GM12878 (cell line): ENCODE measurements around the gene MEF2D. TPM values are rescaled to one million over a fixed set of nuclear protein-coding genes. Genes with fewer than 3 reads are reported as not detected.

Experiments used
- ASH2L ChIP-seq: fragments of 300-600, 200-600 bp; sonication (generic); IDR thresholded peaks from 2 replicates; pipeline ENCODE4 v1.6.1; 2017; ENCODE audit warnings: low read depth, mild to moderate bottlenecking, borderline replicate concordance
- CHD1 ChIP-seq: IDR thresholded peaks from 2 replicates; pipeline ENCODE4 v1.6.1; 2012; ENCODE audit warnings: low read depth, low read length, improper control_type of control experiment
- FOXM1 ChIP-seq: IDR thresholded peaks from 2 replicates; pipeline ENCODE4 v1.6.1; 2012; ENCODE audit warnings: low read depth, mild to moderate bottlenecking, inconsistent platforms, low read length, moderate library complexity
- GATAD2B ChIP-seq: fragments of 450-650 bp; conservative IDR thresholded peaks from 2 replicates; pipeline ENCODE4 v1.6.1; 2017; ENCODE audit warnings: low read depth, mild to moderate bottlenecking, moderate library complexity
- HDAC2 ChIP-seq: fragments of 200-600 bp; sonication (generic); IDR thresholded peaks from 2 replicates; pipeline ENCODE4 v1.6.1; 2017
- IRF4 ChIP-seq: IDR thresholded peaks from 2 replicates; pipeline ENCODE4 v1.6.1; 2011; ENCODE audit warnings: low read depth, low read length
- MTA2 ChIP-seq: fragments of 450-650 bp; IDR thresholded peaks from 2 replicates; pipeline ENCODE4 v1.6.1; 2016; ENCODE audit warnings: low read depth, mild to moderate bottlenecking, moderate library complexity
- MXI1 ChIP-seq: fragments of 150-350 bp; IDR thresholded peaks from 2 replicates; pipeline ENCODE4 v1.6.1; 2011; ENCODE audit warnings: low read depth, mild to moderate bottlenecking, inconsistent platforms, low read length, improper control_type of control experiment
- NFYB ChIP-seq: IDR thresholded peaks from 2 replicates; pipeline ENCODE4 v1.6.1; 2011; ENCODE audit warnings: low read depth, mild to moderate bottlenecking, low read length, improper control_type of control experiment, moderate library complexity; ENCODE audit not compliant: insufficient read depth
- PAX5 ChIP-seq: IDR thresholded peaks from 2 replicates; pipeline ENCODE4 v1.6.1; 2011; ENCODE audit warnings: low read depth, low read length, borderline replicate concordance
- PML ChIP-seq: IDR thresholded peaks from 2 replicates; pipeline ENCODE4 v1.6.1; 2012; ENCODE audit warnings: low read length, inconsistent platforms
- POLR2A ChIP-seq: IDR thresholded peaks from 2 replicates; pipeline ENCODE4 v1.6.1; 2011; ENCODE audit warnings: low read depth, mild to moderate bottlenecking, low read length
- RAD21 ChIP-seq: IDR thresholded peaks from 2 replicates; pipeline ENCODE4 v1.6.1; 2011; ENCODE audit warnings: mild to moderate bottlenecking, low read depth, low read length, moderate library complexity; ENCODE audit not compliant: insufficient read depth
- RFX5 ChIP-seq: IDR thresholded peaks from 2 replicates; pipeline ENCODE4 v1.6.1; 2011; ENCODE audit warnings: low read depth, low read length, improper control_type of control experiment
- ZZZ3 ChIP-seq: IDR thresholded peaks from 2 replicates; pipeline ENCODE4 v1.6.1; 2011; ENCODE audit warnings: low read depth; ENCODE audit not compliant: control insufficient read depth, insufficient read length
- polyA plus RNA-seq, 11 experiments: library from polyadenylated mRNA; depleted of rRNA in 4 of 11; unstranded in 6 of 11; stranded (reverse) in 5 of 11; fragments of >200 nt; fragmentation: Nextera tagmentation in 4 of 11; fragmentation: Illumina TruSeq in 1 of 11; extraction: Ambion mirVana in 4 of 11; extraction: Trizol in 1 of 11; gene quantifications; 1 replicate in 1 of 11; 2 replicates in 10 of 11; pipeline versions ENCODE4 v1.2.1 to v1.2.3, GENCODE V29; 2011 to 2016; ENCODE audit warnings: inconsistent platforms in 2 of 11, missing spikeins in 2 of 11, low read depth in 1 of 11
- total RNA-seq, 4 experiments: library from RNA; depleted of rRNA in 3 of 4; stranded (reverse); fragments of >200 nt in 3 of 4; fragmentation: Illumina TruSeq in 1 of 4; extraction: Trizol in 1 of 4; gene quantifications; 2 replicates each; pipeline versions ENCODE4 v1.2.1 to v1.2.3, GENCODE V29; 2013 to 2021
- TF ChIP-seq, protein P1 (sequence below): fragments of 450-650 bp; IDR thresholded peaks from 2 replicates; pipeline ENCODE4 v1.6.1; 2017; ENCODE audit warnings: borderline replicate concordance
- TF ChIP-seq, protein P2 (sequence below): IDR thresholded peaks from 2 replicates; pipeline ENCODE4 v1.6.1; 2012; ENCODE audit warnings: low read depth, low read length, improper control_type of control experiment
- TF ChIP-seq, protein P3 (sequence below): IDR thresholded peaks from 2 replicates; pipeline ENCODE4 v1.6.1; 2011; ENCODE audit warnings: low read depth, low read length, improper control_type of control experiment, borderline replicate concordance
- TF ChIP-seq, protein P4 (sequence below): fragments of 450-650 bp; IDR thresholded peaks from 2 replicates; pipeline ENCODE4 v1.6.1; 2017; ENCODE audit warnings: mild to moderate bottlenecking, moderate library complexity
- TF ChIP-seq, protein P5 (sequence below): fragments of 450-650 bp; IDR thresholded peaks from 2 replicates; pipeline ENCODE4 v1.6.1; 2016; ENCODE audit warnings: mild to moderate bottlenecking
- TF ChIP-seq, protein P6 (sequence below): IDR thresholded peaks from 2 replicates; pipeline ENCODE4 v1.6.1; 2011; ENCODE audit warnings: low read depth, mild to moderate bottlenecking, low read length, moderate library complexity, borderline replicate concordance; ENCODE audit errors: extremely low read depth

MEF2D gene
- total and polyA plus RNA-seq, 10 of the 15 experiments (the other 5 are each of a cell fraction or from before 2014, with no cell fraction given) = 0.61 to 53.0 (median 15.2) TPM

DNA sequence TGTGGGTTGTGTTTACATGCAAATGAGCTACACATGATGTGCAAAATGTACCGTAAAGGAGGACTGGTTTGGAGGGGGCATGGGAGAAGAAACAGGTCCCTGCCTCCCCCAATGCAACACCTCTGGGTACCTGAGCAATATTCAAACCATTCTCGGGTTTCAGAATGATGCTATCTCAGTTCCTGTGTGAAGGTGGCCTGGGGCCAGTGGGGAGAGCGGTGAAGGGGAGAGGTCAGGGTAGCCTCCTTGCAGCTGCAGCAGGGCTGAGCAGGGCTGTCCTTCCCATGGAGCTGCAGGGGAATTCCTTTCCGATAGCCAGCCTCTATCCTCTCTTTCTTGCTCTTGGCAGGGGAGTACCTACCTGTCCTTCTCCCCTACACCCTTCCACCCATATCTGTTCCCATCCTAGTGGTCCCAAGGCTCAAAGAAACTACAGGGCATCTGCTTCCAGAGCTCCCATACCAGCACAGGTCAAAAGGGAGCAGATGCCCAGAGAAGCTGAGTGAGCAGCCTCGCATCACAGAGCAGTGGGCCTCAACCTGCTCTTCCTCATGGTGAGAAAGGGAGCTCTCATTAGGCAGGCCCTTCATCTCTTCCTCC is 11.9 kb downstream of the MEF2D start (continued):
- TF ChIP-seq, protein P1, sequence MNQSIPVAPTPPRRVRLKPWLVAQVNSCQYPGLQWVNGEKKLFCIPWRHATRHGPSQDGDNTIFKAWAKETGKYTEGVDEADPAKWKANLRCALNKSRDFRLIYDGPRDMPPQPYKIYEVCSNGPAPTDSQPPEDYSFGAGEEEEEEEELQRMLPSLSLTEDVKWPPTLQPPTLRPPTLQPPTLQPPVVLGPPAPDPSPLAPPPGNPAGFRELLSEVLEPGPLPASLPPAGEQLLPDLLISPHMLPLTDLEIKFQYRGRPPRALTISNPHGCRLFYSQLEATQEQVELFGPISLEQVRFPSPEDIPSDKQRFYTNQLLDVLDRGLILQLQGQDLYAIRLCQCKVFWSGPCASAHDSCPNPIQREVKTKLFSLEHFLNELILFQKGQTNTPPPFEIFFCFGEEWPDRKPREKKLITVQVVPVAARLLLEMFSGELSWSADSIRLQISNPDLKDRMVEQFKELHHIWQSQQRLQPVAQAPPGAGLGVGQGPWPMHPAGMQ = no peak
- TF ChIP-seq CHD1 (no peak), PML (no peak), GATAD2B (peak; percentile 56; the same call in 1 of the 2 replicates), ZZZ3 (no peak), MTA2 (peak; percentile 85), RAD21 (no peak), RFX5 (no peak), ASH2L (no peak), POLR2A (no peak; the same call in 1 of the 2 replicates), NFYB (no peak), FOXM1 (no peak), PAX5 (peak; percentile 80; the same call in 1 of the 2 replicates), IRF4 (peak; percentile 86), MXI1 (0 out of 2 replicates have a peak, but pooled peaks have one; percentile 32), HDAC2 (no peak)
- TF ChIP-seq, protein P2, sequence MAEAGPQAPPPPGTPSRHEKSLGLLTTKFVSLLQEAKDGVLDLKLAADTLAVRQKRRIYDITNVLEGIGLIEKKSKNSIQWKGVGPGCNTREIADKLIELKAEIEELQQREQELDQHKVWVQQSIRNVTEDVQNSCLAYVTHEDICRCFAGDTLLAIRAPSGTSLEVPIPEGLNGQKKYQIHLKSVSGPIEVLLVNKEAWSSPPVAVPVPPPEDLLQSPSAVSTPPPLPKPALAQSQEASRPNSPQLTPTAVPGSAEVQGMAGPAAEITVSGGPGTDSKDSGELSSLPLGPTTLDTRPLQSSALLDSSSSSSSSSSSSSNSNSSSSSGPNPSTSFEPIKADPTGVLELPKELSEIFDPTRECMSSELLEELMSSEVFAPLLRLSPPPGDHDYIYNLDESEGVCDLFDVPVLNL = no peak
- TF ChIP-seq, protein P3, sequence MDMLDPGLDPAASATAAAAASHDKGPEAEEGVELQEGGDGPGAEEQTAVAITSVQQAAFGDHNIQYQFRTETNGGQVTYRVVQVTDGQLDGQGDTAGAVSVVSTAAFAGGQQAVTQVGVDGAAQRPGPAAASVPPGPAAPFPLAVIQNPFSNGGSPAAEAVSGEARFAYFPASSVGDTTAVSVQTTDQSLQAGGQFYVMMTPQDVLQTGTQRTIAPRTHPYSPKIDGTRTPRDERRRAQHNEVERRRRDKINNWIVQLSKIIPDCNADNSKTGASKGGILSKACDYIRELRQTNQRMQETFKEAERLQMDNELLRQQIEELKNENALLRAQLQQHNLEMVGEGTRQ = no peak
- TF ChIP-seq, protein P4, sequence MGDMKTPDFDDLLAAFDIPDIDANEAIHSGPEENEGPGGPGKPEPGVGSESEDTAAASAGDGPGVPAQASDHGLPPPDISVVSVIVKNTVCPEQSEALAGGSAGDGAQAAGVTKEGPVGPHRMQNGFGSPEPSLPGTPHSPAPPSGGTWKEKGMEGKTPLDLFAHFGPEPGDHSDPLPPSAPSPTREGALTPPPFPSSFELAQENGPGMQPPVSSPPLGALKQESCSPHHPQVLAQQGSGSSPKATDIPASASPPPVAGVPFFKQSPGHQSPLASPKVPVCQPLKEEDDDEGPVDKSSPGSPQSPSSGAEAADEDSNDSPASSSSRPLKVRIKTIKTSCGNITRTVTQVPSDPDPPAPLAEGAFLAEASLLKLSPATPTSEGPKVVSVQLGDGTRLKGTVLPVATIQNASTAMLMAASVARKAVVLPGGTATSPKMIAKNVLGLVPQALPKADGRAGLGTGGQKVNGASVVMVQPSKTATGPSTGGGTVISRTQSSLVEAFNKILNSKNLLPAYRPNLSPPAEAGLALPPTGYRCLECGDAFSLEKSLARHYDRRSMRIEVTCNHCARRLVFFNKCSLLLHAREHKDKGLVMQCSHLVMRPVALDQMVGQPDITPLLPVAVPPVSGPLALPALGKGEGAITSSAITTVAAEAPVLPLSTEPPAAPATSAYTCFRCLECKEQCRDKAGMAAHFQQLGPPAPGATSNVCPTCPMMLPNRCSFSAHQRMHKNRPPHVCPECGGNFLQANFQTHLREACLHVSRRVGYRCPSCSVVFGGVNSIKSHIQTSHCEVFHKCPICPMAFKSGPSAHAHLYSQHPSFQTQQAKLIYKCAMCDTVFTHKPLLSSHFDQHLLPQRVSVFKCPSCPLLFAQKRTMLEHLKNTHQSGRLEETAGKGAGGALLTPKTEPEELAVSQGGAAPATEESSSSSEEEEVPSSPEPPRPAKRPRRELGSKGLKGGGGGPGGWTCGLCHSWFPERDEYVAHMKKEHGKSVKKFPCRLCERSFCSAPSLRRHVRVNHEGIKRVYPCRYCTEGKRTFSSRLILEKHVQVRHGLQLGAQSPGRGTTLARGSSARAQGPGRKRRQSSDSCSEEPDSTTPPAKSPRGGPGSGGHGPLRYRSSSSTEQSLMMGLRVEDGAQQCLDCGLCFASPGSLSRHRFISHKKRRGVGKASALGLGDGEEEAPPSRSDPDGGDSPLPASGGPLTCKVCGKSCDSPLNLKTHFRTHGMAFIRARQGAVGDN = no peak
- TF ChIP-seq, protein P5, sequence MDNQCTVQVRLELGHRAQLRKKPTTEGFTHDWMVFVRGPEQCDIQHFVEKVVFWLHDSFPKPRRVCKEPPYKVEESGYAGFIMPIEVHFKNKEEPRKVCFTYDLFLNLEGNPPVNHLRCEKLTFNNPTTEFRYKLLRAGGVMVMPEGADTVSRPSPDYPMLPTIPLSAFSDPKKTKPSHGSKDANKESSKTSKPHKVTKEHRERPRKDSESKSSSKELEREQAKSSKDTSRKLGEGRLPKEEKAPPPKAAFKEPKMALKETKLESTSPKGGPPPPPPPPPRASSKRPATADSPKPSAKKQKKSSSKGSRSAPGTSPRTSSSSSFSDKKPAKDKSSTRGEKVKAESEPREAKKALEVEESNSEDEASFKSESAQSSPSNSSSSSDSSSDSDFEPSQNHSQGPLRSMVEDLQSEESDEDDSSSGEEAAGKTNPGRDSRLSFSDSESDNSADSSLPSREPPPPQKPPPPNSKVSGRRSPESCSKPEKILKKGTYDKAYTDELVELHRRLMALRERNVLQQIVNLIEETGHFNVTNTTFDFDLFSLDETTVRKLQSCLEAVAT = peak; percentile 13; the same call in 1 of the 2 replicates
- TF ChIP-seq, protein P6, sequence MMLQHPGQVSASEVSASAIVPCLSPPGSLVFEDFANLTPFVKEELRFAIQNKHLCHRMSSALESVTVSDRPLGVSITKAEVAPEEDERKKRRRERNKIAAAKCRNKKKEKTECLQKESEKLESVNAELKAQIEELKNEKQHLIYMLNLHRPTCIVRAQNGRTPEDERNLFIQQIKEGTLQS = no peak
